Measurements from ENCODE around the gene ALKBH2.

The ALKBH2 gene

DNA sequence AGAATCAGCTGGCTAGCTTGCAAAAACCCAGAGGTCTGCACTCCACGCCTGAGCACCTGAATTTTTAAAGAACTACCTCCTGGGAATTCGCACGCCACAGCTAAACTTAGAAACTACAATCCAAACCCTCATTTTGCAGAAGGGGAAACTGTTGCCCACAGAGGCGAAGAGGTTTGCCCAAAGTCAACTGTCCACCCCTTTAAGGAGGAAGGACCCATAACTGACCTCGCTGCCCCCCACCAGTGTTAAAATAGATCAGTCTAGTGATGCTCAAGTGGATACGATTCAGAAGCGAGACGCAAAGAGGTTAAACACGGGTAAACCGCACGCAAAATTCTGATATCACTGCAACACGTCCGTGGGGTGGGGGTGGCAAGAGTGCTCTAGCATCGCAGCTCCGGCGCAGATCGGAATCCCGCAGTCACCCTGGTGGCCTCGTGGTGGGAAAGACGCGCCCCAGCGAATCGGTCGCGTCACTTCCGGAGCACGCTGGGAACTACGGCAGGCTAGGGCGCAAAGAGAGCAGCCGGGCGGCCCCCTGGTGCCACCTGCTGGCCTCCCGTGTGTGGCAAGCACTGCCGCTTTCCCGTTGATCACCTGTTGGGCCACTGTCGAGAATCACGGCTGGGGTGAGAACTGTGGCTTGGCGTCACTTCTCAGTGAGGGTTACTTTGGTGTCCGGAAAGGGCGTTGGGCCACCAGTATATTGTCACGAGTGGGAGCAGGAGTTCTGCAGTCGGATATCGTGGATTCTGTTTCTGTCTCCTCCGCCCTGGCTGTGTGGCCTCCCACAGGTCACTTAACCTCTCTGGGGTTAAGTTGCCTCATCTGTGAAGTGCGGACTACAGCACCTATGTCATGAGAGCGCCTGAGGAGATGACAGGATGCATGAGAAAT lies at the start of gene ALKBH2:
TSS of gene ALKBH2 (minus strand) at position 451 of the 897 bp plus-strand sequence. CDS start 686 bp downstream, outside the sequence.
- DNase-seq: peak; percentile 47 to 97 (median 88)

- DNase-seq: no peak
These were observed 47.3 kb upstream of the ALKBH2 start for GRCh38 chr12:109140560-109140959.

GRCh38 chr12:109139791-109140190 lies 46.5 kb upstream of the ALKBH2 start:
- no peak for DNase-seq

DNA sequence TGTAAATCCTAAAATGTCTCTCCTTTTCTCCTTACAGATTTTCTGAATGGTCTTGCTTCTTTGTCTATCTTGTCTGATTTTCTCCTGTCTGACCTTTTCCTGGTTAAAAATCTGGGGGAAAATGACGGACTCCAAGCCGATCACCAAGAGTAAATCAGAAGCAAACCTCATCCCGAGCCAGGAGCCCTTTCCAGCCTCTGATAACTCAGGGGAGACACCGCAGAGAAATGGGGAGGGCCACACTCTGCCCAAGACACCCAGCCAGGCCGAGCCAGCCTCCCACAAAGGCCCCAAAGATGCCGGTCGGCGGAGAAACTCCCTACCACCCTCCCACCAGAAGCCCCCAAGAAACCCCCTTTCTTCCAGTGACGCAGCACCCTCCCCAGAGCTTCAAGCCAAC lies 46.1 kb upstream of the ALKBH2 start:
- DNase-seq: no peak

DNA sequence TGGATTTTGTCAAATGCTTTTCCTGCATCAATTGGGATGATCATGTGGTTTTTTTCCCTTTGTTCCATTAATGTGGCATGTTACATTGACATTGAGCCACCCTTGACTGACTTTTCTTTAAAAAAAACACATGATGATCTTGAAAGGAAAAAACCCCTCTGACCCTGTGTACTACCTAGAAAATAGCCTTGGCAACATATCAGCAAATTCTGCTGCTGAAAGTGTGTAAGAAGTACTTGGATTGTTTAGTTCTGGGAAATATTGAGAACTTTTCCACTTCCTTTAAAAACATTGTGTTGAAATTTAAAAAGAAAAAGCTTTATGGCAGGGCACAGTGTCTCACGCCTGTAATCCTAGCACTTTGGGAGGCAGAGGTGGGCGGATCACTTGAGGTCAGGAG lies 43.8 kb upstream of the ALKBH2 start:
- no peak for DNase-seq

- peak in 7 of 56 donors; percentile 4 to 25 (median 10) for DNase-seq
These were observed 41.1 kb upstream of the ALKBH2 start for GRCh38 chr12:109134186-109134917.

DNA sequence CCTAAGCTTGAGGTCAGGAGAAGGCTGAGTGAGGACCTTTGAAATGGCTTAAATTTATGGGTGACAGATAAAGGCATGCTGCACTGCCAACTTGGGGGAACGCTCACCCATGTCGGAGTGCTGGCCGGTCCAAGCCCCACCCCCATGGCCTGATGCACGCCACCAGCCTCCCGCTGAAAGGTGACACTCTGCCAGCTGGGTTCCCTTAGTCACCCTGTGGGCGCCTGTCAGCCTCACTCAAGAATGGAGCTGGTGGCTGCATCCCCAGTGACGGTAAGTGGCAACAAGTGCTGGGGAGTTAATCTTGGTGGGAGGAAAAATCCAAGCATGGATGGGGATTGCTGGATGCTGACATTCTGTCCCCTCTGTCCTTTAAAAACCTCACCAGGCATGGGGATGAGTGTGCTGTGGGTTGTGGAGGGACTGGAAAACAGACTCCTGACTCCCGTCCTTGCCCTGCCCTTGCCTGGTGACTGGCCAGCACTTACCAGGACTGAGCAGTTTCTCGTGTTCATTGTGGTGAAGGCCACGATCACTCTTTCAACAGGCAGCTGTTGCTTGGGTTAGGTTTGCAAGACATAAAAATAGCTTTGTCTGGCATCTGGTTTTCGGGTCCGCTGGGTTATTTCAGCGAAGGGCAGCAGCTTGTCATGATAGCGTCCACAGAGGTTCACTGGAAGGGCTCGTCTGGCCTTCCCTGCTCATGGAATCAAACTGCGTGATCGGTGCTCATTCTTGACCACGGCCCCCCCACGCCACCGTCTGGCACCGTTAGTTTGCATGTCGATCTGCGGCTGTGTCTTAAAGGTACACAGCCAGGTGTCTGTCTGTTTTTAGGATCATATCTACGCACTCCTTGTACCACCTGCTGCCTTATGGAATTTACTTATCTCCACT lies 38.1 kb upstream of the ALKBH2 start:
- peak in 12 of 56 donors; percentile 10 to 55 (median 18) for DNase-seq

- no peak for DNase-seq
These were observed 37.3 kb upstream of the ALKBH2 start for GRCh38 chr12:109130297-109131153.

- DNase-seq: no peak
These were observed 34.4 kb upstream of the ALKBH2 start for GRCh38 chr12:109127533-109128242.

DNA sequence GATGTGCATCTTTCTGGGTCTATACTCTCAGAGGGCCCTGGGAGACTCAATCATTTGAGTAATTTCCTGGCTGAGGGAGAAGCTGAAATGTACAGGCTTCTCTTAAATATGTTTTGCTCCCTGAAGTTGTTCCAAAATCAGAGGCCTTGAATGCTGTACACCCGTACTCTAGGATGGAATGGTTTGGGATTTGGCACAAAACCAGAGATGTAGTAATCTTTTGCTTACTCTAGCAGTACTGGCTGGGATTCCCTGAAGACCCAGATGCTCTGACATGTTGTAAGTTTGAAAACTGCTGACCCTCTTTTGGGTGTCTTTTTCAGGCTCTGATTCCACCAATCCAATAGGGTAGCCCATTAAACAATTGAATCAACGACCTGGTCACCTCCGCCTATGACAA lies 33.5 kb upstream of the ALKBH2 start:
- DNase-seq: no peak

- no peak for DNase-seq
These were observed 32.5 kb upstream of the ALKBH2 start for GRCh38 chr12:109125791-109126190.

- DNase-seq: no peak
These were observed 31.8 kb upstream of the ALKBH2 start for GRCh38 chr12:109124878-109125648.

DNA sequence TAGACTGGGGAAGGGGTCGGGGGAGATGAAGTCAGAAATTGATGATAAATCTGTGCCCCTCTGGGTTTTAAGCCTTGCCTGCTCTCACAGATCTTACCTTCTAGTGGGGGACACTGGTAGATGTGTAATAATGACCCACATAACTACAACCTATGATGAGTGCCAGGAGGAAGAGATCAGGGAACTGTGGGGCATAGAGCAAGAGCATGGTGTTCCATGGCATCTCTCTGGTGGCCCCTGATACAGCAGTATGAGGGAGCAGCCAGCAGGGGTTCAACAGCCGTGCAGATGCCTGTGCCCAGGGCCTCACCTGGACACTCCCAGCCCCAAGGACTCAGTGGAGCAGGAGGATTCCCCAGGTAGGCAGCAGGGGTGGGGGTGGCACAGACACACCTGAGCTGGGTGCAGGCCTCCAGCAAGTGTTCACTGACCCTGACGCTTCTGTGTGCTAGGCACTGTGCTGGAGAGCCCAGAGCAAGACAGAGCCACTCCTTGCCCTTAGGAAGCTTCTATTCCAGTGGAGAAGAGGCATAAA lies 28.1 kb upstream of the ALKBH2 start:
- no peak for DNase-seq

GRCh38 chr12:109120557-109120956 lies 27.3 kb upstream of the ALKBH2 start:
- no peak for DNase-seq

DNA sequence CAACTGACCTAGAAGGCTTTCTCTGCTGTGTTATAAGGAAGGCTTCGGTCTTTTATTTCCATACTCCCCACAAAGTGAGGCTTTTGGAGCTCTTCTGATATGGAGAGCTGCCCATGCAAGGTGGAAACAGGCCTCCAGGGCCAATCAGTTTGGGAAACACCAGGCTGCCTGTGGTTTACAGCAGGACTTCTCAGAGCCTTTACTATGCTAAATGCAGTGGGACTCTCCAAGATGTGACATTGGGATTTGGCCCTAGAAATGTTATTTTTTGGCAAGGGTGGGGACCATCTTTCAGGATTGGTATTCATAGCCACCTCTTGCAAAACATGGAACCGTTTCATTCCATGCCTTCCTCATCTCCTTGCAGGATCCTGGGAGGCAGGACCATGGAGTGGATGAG lies 26.8 kb upstream of the ALKBH2 start:
- DNase-seq: no peak

DNA sequence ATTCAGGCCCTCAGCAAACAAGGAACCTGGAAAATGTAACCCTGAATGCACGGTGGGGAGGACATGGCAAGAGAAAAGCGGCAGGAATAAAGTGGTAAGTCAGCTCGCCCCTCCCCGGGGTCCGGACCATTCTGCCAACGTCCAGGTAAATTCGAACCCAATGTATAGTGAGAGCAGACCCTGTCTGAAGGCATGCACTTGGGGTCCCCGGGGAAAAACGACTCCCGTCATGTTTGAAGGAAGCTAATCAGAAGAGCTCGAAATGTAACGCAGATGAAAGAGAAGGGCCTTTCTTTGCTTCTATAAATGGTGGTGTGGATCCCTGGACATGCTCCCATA lies 23.3 kb upstream of the ALKBH2 start:
- DNase-seq: no peak

- peak in 54 of 56 donors; percentile 7 to 92 (median 64) for DNase-seq
These were observed 22.7 kb upstream of the ALKBH2 start, which contains the start of gene ACACB for GRCh38 chr12:109115758-109116610. Gene ACACB (plus strand): TSS chr12:109116587. CDS start chr12:109139406, 22,819 bp downstream.

GRCh38 chr12:109115404-109115757 lies 22.1 kb upstream of the ALKBH2 start:
- no peak for DNase-seq

Data from nucleus accumbens (tissue), 56 donors.